Hindlimb muscle (tissue), 1 donor: ENCODE results near the gene VKORC1. TPM values are rescaled to one million over a fixed set of nuclear protein-coding genes. Genes with fewer than 3 reads are reported as not detected.

Source experiments
- DNase-seq: peaks from one replicate; pipeline ENCODE4 v3.0.0-alpha.2; 2013
- polyA plus RNA-seq: library from polyadenylated mRNA; unstranded; fragments of 120-200 nt; gene quantifications from one replicate; pipeline ENCODE4 v1.2.1, GENCODE V29; 2013; ENCODE audit not compliant: insufficient read length

Gene VKORC1
- polyA plus RNA-seq, 1 donor, result 59.1 TPM

DNA sequence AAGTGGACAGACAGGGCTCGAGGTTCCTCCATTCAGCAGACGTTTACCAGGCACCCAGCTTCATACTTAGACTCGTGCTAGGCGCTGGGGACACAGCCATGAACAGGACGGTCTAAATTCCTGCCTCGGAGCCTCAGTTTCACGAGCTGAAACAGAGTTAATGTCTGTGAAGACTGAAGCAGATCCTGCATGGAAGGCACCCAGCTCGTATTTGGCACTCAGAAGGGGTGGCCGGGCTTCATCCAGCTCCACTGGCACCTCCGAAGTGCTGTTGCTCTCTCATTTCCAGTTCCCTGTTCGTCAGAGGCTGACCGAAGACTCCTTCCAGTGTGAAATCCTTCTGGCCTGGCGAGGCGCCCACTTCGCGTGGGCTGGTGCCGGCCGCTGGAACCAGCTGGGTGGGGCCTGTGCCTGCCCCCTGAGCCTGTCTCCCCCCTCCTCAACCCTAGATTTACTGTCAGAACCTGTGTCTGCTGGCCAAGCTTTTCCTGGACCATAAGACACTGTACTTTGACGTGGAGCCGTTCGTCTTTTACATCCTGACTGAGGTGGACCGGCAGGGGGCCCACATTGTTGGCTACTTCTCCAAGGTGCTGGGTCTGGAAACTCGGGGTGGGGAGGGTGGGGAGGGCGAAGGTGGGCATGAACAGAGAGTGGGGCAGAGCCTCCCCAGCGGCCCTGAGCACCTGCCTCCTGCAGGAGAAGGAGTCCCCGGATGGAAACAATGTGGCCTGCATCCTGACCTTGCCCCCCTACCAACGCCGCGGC is 35.2 kb upstream of the VKORC1 start:
- no peak for DNase-seq

DNA sequence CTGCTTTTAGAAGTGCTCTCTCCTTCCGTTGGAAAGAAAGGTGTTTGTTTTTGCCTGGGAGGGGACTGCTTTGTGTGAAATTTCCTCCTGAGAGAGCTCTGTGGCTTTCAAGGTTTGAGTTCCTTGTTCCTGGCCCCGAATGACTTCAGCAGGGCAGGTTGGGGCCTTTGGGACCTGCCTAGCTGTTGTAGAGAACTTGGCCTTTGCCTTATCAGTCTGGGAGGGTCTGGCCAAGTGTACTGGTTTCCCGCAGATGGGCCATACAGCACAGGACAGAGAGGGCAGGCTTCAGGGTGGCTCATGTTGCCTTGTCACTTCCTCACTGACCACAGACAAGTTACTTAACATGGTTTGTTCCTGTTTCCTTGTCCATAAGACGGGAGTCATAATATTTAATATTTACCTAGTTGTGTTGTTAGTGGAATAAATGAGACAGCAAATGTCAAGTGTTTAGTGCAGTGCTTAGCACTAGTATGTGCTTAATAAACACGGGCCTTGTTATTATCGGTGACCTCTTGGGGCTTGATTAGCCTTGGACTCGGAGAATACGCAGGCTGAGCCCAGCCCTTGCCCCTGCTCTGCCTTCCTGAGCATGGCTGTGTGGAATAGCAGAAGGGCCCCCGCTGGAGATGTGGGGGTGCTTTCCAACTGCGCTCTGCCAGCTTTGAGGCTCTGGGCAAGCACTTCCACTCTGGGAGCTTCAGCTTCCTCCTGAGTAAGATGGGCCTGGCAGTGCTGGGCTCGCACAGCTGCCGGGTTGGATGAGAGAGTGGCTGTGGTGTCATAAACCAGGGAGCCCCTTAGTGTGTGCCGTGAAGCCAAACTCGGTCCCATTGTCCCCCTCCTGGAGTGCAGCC is 34.3 kb upstream of the VKORC1 start:
- DNase-seq, result no peak

GRCh38 chr16:31127182-31127581 is 32.6 kb upstream of the VKORC1 start:
- DNase-seq, result no peak

DNA sequence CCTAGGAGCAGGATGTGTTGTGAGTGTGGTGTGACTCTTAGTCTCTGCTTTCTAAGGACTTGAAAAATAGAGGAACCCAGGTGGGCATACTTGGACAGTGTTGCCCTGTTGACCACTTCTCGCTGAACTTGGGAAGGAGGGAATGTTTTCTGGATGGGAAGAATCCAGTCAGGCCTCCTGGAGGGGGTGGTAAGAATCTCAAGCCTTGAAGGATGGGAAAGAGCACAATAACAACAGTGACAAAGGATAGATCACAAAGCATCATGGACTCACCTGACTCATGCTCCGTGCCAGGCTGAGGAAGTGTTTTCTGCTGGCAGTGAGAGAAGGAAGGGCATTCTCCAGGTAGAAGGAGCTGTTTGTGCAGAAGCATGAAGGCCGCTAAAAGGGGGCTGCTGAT is 31.2 kb upstream of the VKORC1 start:
- DNase-seq, result no peak

- no peak for DNase-seq
These were observed 25.5 kb upstream of the VKORC1 start for GRCh38 chr16:31120129-31120528.

DNA sequence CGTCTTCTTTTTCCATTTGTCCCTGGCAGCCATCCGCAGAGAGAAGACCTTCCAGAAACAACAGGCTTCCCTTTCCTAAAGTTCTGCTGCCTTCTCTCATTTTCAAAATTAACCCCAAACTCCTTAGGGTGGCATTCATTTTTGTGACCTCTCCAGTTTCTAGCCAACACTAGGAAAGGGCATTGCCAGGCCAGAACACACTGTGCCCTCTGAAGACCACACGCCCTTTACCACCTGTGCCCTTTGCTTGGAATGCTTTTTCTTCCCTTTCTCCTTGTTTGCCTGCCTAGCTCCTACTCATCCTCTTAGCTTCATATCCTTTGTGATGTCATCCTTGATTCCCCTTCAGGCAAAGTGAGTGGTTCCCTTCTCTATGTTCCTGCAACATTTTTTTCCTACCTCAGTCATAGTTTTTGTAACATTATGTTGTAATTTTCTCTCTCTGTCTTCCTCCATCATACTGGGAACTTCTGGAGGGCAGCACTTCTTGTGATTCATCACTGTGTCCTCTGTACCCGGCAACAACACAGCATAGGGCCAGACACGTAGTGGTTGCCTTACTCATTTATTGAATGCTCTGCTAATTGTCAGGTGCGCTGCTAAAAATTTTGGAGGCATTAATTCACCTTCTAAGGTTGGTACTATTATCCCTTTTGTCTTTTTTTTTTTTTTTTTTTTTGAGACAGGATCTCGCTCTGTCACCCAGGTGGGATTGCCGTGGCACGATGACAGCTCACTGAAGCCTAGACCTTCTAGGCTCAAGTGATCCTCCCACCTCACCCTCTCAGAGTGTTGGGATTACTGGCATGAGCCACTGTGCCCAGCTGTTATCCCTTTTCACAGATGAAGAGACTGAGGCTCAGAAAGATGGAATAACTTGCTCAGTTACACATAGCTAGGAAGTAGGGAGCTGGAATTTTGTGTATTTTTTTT is 23.9 kb upstream of the VKORC1 start:
- no peak for DNase-seq

GRCh38 chr16:31117384-31118222 is 23.0 kb upstream of the VKORC1 start, which contains the start of gene KAT8:
KAT8 (plus strand) TSS chr16:31117664; CDS start chr16:31117682, 18 bp downstream.
- DNase-seq, result peak; percentile 98

DNA sequence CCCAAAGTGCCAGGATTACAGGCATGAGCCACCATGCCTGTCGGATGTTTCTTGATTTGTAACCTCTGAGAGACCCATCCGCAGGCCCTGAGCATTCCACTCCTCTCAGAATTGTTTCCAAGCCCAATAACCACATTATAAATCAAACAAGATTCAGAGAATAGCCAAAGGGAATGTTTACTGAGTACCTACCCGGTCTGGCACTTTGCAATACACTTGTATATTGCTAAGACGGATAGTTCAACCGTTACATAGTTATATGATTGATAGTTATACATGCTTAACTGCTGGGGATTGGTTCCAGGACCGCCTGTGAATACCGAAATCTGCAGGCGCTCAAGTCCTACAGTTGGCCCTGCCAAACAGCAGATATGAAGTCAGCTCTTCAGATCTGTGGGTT is 19.9 kb upstream of the VKORC1 start:
- no peak for DNase-seq

GRCh38 chr16:31113121-31114120 is 18.8 kb upstream of the VKORC1 start:
- DNase-seq, result no peak

DNA sequence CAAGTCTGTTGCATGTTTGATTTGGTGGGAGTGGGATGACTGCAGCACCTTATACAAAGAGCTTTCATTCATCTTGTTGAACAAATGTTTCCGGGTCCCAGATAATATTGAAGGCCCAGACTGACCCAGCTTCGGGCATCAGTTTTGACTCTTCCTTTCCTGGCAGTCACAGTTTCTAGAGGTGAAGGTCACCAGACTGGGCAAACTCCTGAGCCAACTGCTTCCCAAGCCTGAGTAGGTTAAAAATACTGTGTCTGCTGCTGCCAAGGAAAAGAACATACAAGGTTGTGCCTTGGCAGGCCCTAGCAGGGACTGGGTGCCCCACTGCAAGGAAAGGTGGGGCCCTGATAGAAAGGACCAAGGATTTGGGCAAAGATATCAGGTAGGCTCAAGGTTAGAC is 18.1 kb upstream of the VKORC1 start:
- DNase-seq, result no peak

DNA sequence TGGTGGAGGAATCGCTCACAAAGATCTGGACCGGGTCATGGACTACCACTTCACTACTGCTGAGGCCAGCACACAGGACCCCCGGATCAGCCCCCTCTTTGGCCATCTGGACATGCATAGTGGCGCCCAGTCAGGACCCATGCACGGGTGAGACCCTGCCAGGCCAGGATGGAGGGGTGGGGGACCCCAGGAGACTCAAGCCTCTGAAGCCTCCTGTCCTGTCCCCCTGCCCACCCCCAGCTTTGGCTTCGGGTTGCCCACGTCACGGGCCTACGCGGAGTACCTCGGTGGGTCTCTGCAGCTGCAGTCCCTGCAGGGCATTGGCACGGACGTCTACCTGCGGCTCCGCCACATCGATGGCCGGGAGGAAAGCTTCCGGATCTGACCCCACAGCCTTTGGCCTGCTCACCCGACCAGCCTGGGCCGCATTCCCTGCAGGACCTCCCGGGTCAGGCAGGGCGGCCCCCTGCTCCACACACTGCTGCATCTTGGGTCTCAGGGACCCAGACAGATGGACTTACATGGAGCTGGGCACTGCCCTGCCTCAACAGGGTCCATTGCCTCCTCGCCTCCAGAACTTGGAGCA is 17.4 kb upstream of the VKORC1 start:
- no peak for DNase-seq

DNA sequence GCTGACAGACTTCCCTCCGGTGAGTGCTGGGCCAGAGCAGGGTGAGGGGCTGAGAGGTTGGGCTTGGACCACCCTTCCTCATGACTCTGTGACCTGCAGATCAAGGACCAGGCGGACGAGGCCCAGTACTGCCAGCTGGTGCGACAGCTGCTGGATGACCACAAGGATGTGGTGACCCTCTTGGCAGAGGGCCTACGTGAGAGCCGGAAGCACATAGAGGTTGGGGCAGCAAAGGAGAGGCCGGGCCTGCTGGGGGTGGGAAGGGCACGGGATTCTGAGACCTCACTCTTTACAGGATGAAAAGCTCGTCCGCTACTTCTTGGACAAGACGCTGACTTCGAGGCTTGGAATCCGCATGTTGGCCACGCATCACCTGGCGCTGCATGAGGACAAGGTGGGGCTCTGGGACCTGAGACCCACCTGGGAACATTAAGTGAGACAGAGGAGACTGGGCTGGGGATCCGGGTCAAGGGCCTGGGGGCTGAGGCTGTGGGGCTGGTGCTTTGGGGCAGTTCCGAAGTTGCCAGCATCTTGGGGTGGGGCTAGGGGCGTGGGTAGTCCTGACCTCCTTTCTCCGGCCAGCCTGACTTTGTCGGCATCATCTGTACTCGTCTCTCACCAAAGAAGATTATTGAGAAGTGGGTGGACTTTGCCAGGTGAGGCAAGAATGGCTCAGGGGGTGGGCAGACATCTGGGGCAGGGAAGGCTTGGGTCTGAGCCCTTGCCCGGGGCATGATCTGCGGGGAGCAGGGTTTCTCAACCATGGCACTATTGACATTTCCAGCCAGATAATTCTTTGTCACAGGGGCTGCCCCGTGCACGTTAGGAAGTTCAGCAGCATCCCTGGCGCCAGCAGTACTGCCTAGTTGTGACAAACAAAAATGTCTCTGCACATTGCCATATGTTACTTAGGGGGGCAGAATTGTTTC is 15.8 kb upstream of the VKORC1 start:
- DNase-seq, result no peak

DNA sequence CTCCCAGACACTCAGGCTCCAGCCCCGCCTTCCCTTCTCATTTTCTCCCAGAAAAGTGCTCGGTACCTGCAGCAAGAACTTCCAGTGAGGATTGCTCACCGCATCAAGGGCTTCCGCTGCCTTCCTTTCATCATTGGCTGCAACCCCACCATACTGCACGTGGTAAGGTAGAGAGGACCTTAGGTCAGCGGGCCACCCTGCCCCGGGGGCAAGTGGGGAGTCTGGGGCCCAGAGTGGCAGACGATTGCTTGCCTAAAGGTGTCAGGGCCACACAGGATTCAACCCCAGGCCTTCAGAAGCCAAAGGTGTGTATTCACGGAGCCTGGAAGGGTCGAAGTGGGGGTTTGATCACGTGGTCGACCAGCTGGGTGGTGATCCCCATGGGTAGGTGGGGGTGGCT is 15.0 kb upstream of the VKORC1 start:
- DNase-seq, result no peak

DNA sequence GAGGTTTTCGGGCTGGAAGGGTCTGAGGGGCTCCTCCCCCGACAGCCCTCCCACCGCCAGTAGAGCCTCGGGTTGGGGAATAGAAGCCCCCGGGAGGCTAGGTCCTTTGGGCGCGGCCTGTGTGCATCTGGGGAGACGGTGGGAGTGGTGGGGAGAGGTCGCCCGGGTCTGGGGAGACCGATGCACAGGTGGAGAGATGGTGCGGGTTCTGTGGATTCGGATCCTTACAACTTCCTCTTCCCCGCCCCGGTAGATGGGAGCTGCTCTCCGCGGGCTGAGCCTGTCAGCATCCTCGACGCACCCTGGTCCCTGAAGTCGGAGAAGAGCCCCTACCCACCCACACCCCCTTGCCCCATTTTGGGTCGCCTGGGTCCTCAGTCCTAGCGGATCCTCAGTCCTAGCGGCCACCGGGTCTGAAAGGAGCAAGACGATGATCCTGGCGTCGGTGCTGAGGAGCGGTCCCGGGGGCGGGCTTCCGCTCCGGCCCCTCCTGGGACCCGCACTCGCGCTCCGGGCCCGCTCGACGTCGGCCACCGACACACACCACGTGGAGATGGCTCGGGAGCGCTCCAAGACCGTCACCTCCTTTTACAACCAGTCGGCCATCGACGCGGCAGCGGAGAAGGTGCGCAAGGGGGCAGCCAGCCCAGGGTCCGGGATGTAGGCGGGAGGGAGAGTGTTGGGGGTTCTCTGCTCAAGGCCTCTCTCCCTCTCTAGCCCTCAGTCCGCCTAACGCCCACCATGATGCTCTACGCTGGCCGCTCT is 14.4 kb upstream of the VKORC1 start:
- DNase-seq, result no peak

DNA sequence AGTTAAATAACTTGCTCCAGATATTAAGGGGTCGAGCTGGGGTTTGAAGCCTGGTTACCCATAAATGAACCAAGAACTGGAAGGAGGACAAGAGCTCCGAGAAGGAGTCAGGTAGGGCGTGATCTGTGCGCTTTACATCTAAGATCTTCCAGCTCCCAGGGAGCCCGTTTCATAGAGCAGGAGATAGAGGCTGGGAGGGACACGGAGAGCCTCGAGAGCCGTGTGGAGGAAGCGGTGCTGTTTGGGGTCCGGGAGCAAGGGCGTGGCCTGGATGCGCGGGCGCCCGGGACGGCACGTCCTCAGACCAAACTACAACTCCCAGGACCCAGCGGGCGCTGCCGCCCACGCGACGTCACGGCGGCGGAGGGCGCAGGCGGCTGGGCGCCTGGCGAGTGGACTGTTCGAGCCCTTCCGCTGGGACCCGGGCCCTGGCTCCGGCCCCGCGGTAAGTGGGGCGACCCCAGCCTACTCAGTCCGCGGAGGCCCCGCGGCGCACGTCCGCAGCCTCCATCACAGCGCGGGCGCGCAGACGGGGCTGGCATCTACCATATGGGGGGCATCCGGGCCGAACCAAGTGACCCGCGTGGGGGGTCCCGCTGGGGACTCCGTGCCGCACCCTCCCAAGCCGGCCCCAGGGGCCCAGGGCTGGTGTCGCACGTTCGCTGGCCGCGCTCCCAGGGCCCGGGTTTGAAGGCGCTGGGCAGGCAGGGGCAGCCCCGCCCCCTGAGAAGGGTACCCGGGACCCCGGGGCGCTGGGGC is 13.6 kb upstream of the VKORC1 start, which contains the start of gene BCKDK:
TSS of gene BCKDK (plus strand) at position 352 of the 759 bp plus-strand sequence. CDS start 838 bp downstream, outside the sequence.
- DNase-seq, result peak; percentile 73

- no peak for DNase-seq
These were observed 12.9 kb upstream of the VKORC1 start for GRCh38 chr16:31107465-31107867.
